ENCODE data around the gene MYL10. TPM values are rescaled to one million over a fixed set of nuclear protein-coding genes. Genes with fewer than 3 reads are reported as not detected.

MYL10 gene
- total RNA-seq (2021): not detected in 2 replicates
- Bru-seq, nascent RNA: not detected
- BruChase-seq, experiment 1, labeled RNA remaining after a 2-hour chase: not detected
- BruChase-seq, experiment 2, labeled RNA remaining after a 6-hour chase: not detected
- long read RNA-seq: 0 reads

DNA sequence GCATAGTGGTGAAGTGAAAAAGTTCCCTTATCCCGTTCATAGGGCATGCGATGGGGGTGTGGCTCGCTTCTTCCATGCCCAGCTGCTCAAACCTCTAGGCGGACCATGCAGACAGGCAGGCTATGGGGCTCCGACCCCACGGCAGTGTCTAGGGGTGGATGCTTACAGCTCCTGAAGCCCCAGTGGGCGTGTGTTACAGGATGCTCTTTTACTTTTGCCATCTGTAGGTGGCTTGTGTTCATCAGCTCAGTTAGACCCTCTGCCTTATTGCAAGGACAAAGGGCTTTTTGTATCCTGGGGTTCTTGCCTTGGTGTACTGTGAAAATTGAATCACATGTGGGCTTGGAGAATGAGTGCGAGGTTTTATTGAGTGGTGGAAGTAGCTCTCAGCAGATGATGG lies at the start of gene MYL10:
Gene MYL10, minus strand, starts transcription at position 126 of the 400 bp plus-strand sequence. CDS start 178 bp downstream, outside the sequence.
- no peak for DNase-seq
- BruUV-seq (replicated peaks): no TSS peak
- H3K27ac ChIP-seq: no peak within 1 kb of the TSS
- intact Hi-C loops (cut with micrococcal nuclease; ENCODE audit: unreplicated experiment): no loop called here
- no peaks in the 10 kb centered on the region for H3K27me3 ChIP-seq (ENCODE audit: insufficient read depth, low read depth)
- no peak within 1 kb of the TSS for H3K4me3 ChIP-seq
- H3K4me2 ChIP-seq: peak within 1 kb of the TSS; percentile 70; the same call in 1 of the 2 replicates
- no peaks in the 10 kb centered on the region for H3K9me2 ChIP-seq (ENCODE audit: insufficient read depth)
- H4K20me1 ChIP-seq (ENCODE audit: insufficient read depth): no peaks in the 10 kb centered on the region
- no peak within 1 kb of the TSS for H2AFZ ChIP-seq
- POLR2A ChIA-PET (ENCODE audit: unreplicated experiment): no interaction called here
- H3K9me3 ChIP-seq (ENCODE audit: insufficient read depth, low read depth): no peaks in the 10 kb centered on the region
- H3F3A ChIP-seq (ENCODE audit: insufficient read depth, low read depth): peaks cover 23% of the 10 kb centered on the region; the same call in 1 of the 2 replicates
- TF ChIP-seq, protein P1, sequence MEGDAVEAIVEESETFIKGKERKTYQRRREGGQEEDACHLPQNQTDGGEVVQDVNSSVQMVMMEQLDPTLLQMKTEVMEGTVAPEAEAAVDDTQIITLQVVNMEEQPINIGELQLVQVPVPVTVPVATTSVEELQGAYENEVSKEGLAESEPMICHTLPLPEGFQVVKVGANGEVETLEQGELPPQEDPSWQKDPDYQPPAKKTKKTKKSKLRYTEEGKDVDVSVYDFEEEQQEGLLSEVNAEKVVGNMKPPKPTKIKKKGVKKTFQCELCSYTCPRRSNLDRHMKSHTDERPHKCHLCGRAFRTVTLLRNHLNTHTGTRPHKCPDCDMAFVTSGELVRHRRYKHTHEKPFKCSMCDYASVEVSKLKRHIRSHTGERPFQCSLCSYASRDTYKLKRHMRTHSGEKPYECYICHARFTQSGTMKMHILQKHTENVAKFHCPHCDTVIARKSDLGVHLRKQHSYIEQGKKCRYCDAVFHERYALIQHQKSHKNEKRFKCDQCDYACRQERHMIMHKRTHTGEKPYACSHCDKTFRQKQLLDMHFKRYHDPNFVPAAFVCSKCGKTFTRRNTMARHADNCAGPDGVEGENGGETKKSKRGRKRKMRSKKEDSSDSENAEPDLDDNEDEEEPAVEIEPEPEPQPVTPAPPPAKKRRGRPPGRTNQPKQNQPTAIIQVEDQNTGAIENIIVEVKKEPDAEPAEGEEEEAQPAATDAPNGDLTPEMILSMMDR (conservative IDR thresholded peaks at IDR 0.05): no peak
- no peak for TF ChIP-seq EZH2 (IDR thresholded peaks at IDR 0.05; ENCODE audit: low read depth)
- CTCF ChIA-PET: no interaction called here
- H3K79me2 ChIP-seq (ENCODE audit: low read depth): no peaks in the 10 kb centered on the region
- H3K4me1 ChIP-seq (replicated peaks; ENCODE audit: insufficient read depth): peaks cover 25% of the 10 kb centered on the region
- no peaks in the 10 kb centered on the region for H3K36me3 ChIP-seq (ENCODE audit: low read depth)

GRCh38 chr7:101678658-101679057 lies 49.6 kb upstream of the MYL10 start:
- Histone ChIP-seq H3K27me3 (ENCODE audit: insufficient read depth, low read depth) (no peaks in the 10 kb centered on the region), H3F3A (ENCODE audit: insufficient read depth, low read depth) (peaks cover 6% of the 10 kb centered on the region; the same call in 1 of the 2 replicates), H2AFZ (no peak overlapping the region), H3K36me3 (ENCODE audit: low read depth) (no peaks in the 10 kb centered on the region), H3K4me3 (no peak overlapping the region), H3K27ac (no peak overlapping the region), H3K9me3 (ENCODE audit: insufficient read depth, low read depth) (no peaks in the 10 kb centered on the region), H3K79me2 (ENCODE audit: low read depth) (no peaks in the 10 kb centered on the region), H4K20me1 (ENCODE audit: insufficient read depth) (no peaks in the 10 kb centered on the region), H3K4me1 (replicated peaks; ENCODE audit: insufficient read depth) (peaks cover 17% of the 10 kb centered on the region), H3K4me2 (no peak overlapping the region), H3K9me2 (ENCODE audit: insufficient read depth) (no peaks in the 10 kb centered on the region)
- BruUV-seq (replicated peaks): no TSS peak
- no peak for TF ChIP-seq EZH2 (IDR thresholded peaks at IDR 0.05; ENCODE audit: low read depth)
- TF ChIP-seq, protein P1 (conservative IDR thresholded peaks at IDR 0.05): no peak
- POLR2A ChIA-PET (ENCODE audit: unreplicated experiment): no interaction called here
- no peak for DNase-seq
- CTCF ChIA-PET: no interaction called here
- intact Hi-C loops (cut with micrococcal nuclease; ENCODE audit: unreplicated experiment): no loop called here

- CTCF ChIA-PET: no interaction called here
- no peaks in the 10 kb centered on the region for H3K36me3 ChIP-seq (ENCODE audit: low read depth)
- TF ChIP-seq EZH2 (IDR thresholded peaks at IDR 0.05; ENCODE audit: low read depth): no peak
- TF ChIP-seq, protein P1 (conservative IDR thresholded peaks at IDR 0.05): no peak
- H3K4me1 ChIP-seq (replicated peaks; ENCODE audit: insufficient read depth): peaks cover 17% of the 10 kb centered on the region
- BruUV-seq (replicated peaks): no TSS peak
- H3K9me2 ChIP-seq (ENCODE audit: insufficient read depth): no peaks in the 10 kb centered on the region
- intact Hi-C loops (cut with micrococcal nuclease; ENCODE audit: unreplicated experiment): no loop called here
- no peak for DNase-seq
- H3K79me2 ChIP-seq (ENCODE audit: low read depth): no peaks in the 10 kb centered on the region
- no peak overlapping the region for H3K4me3 ChIP-seq
- no peak overlapping the region for H3K4me2 ChIP-seq
- no peaks in the 10 kb centered on the region for H4K20me1 ChIP-seq (ENCODE audit: insufficient read depth)
- no peaks in the 10 kb centered on the region for H3K9me3 ChIP-seq (ENCODE audit: insufficient read depth, low read depth)
- no peak overlapping the region for H3K27ac ChIP-seq
- peaks cover 6% of the 10 kb centered on the region; the same call in 1 of the 2 replicates for H3F3A ChIP-seq (ENCODE audit: insufficient read depth, low read depth)
- no peaks in the 10 kb centered on the region for H3K27me3 ChIP-seq (ENCODE audit: insufficient read depth, low read depth)
- POLR2A ChIA-PET (ENCODE audit: unreplicated experiment): no interaction called here
- no peak overlapping the region for H2AFZ ChIP-seq
Observed at GRCh38 chr7:101677797-101678479, 48.8 kb upstream of the MYL10 start.
